ENCODE measurements around the gene ZMYND10.
"Not testable (repeated sequence)": the region's sequence is repeated elsewhere in the genome, so short reads cannot be mapped to it uniquely, and the experiment has no call there.

ZMYND10 gene

DNA sequence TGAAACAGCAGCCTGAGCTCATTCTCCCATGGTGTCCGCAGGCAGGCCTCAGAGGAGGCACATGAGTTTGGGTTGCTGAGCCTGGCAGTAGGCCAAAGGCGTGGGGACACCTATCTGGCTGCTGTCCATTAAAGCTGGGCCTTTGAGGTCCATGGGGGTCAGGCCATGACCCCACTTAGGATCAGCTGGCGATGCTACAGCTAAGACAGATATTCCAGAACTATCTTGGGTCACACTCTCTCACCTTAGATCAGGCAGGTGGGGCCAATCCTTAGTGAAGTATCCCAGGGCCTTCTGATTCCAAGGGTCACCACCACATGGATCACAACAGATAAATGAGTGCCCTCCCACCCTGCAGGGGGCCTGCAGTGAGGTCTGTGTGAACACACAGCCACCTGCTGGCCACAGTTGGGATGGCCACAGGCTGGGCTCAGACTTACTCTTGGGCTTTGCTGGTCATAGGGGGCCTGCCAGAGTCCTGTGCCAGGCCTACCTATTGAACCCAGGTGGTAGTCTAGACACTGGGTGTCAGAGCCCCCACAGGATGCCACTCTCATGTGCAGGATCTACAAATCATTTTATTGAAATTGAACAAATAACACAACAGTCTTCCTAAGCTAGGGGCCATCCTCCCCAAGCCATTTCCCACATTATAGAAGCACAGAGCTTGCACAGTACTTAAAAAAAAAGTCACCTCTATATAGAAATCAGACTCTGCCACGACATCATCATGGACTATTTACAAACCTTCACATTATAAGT is 21.0 kb downstream of the ZMYND10 start:
- peak; percentile 70 for DNase-seq

DNA sequence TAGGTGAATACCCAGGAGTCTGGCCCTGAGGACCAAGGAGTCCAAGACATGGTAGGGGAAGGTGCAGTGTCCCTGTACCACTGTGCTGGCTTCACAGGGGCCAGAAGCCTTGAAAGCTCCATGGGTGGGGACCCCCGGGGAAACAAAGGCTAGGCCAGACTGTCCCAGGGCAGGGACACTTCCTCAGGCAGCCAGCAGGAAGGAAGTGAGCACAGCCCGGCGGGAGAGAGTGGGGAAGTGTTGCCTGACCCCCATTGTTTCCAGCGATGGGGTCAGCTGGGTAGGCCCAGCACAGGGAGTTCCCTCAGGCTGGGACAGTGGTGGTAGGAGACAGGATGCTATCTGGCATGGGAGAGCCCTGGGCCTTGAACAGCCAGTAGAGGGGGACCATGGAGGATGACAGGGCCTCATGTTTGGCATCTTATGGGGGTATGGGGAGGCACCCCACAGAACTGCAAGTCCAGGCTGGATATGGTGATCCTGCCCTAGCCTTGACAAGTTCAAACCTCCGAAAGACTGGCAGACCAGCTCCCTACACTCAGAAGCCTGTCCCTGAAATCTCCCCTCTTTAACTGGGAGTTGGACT is 21.8 kb downstream of the ZMYND10 start:
- no peak for DNase-seq

DNA sequence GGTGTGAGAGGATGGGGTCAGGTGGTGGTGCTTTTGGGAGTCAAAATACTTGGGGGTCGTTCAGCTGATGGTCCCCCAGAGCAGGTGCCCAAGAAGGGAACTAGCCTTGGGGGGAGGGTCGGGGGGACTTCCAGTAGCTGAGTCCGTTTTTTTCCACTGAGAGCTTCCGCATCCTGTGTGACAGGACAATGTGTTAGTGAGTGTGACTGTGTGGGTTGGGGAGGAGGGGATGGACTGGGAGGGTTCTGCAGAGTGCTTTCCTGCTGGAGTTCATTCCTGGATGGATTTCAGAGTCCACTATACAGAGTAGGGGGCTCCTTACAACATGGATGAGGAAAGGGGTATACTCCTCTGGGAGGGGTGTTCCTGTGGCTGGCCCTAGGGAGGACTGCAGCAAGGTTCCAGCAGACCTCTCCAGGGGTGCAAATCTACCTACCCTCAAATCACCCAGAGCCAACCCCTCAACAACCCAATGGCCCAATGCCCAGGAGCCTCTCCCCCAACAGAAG is 22.4 kb downstream of the ZMYND10 start:
- no peak for DNase-seq

DNA sequence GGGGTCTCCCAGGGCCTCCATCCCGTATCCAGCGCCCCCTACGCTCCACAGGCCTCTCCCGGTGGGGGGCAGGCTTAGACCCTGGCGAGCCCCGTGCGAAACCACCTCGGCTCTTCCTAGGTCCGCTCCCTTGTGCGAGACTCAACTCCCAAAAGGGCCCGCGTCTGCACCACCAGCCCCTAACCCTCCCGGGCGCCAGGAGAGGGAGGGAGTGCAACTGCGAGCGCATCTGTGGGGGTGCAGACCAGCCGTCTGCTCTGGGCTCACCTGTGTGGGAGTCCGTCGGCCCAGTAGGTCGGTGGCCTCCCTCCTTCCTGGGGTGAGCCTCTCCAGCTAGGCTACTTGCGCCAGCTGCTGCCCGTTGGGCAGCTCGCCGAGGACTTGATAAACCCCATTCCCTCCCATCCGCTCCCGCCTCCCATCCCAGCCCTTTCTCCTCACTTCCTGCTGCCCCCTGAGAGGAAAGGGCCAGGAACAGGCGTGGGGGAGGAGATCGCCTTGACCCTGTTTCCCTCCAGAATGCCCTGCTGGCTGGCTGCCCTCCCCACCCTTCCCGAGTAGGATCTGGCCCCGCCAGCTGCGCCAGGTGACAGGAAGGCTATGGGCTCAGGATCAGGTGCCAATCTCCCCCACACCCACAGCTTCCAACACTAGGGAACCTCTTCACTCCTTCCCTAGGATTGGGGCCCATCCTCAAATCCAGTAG is 23.0 kb downstream of the ZMYND10 start, which contains the start of gene HYAL2:
TSS of gene HYAL2 (minus strand) at position 360 of the 706 bp plus-strand sequence. CDS start 2,256 bp downstream, outside the sequence.
- DNase-seq = no peak

DNA sequence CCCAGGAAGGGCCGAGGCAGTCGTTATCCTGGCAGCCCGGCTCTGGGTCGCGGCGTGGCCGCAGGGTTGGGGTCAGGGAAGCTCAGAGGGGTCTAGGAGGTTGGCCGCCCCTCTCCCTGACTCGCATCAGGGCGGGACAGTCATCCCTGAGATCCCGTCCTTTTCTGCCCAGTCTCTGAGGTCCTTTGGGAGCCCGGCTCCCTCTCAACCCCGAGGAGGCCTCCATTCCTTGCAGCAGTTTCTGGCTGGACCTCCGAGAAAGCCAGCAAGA is 23.5 kb downstream of the ZMYND10 start:
- no peak for DNase-seq

DNA sequence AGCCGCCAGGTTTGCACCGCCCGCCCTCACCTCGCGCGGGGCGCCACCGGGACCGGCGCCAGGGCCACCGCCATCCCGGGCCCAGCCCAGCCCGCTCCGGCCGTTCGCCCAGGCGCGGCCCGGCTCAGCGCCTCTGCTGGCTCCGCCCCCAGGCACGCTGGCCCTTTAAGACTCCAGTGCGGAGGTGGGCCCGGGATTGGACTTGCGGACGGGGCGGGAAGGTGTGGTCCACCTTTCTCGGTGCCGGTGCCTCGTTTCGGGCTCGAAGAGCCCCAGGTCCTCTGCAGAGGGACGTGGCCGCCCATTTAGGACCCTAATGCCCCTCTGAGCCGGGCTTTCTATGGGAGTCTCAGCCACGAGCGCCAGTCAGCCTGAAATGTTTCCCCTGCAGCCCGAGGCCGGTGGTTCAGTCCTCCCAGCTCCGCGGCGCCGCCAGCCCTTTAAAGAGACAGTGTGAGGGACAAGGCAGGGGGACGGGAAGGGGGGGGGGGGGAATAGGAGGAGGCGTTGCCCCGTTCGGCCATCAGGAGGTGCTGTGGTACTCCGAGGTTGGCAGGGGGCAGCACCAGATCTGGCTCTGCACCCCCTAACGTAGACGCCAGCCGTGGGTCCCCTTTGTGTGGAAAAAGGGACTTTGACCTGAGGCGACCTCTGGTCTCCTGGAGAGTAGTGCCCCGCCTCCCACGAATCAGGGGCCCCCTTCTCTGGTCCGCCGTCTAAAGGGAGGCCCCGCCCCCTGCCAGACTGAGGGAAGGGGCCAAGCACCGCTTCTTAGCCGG is 24.0 kb downstream of the ZMYND10 start:
- peak; percentile 86 for DNase-seq

DNA sequence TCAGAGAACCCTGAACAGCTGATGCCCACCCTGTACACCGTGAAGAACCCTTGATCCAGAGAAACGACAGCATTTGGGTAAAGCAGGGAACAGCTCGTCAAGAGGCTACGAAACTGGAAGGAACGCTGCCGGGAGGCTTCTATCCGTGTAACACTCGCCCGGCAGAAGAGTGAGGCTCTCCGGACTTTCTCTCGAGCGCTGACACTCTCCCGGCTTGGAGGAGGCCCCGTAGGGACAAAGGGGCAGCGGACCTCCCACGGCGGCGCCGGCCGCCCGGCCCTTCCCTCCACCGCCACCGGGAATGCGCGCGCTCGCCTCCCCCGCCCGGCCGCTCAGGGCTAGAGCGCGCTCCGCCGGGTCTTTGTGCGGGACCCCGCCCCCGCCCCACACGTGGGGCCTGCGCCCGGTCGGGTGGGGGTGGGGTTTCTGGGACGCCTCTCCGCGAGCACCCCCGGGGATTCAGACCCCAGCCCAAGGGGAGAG is 24.6 kb downstream of the ZMYND10 start:
- DNase-seq = no peak

DNA sequence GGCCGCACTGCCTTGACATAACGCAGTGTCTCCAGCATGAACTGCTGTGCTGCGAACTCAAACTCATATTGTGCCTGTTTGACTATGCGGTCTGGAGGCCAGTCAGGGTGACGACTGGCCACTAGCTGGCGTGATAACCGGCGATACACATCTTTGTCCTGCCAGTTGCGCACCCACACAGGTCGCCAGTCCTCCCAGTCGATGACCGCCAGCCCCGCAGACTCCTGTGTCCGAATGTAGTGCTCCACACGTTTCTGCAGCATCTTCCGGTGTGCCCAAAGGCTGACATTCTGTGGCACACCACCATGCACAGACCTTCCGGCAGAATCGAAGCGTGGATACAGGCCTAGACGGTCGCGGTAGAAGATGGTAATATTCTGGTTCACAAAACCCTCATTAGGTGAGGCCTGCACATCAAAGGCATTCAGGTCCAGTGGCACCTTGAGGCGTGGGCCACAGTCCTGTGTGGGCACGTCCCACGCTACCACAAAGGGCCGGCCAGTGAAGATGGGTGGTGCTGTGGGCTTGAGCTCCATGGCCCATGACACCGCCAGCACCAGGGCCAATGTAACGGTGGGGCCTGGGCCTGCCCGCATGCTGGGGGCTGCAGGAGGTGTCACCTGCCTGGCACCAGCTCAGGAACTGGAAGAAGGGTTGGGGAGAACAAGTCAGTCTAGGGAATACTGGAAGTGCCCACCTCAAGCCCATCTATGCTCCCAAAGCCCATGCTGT is 25.5 kb downstream of the ZMYND10 start:
- no peak for DNase-seq

DNA sequence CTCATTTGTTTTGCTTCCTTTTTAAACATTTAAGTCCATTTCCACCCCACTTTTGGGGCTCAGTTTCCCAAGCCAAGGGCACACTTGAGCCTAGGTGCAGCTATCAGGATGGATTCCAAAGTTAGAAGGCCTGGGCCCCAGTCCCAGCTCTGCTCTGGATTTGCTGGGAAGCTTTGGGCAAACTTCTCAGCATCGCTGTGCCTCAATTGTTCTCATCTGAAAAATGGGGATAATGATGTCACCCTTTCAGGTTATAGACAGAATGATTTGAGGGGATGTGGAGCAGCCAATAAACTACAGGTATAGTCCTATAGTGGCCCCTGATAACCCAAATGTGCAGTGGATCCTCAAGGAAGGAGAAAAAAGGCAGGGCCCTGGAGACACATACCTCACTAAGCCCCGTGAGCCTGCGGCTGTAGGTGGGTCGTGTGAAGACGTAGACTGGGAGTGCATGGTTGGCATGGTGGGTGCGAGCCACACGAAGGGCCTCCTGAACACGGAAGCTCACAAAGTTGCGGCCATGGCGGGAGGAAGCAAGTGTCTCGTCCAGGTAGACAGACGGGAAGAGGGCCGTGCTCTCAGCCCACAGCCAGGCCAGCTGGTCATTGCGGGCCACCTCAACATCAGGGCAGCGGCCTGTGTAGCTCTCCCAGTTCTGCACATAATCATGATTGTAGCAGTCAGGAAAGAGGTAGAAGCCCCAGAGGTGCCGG is 26.2 kb downstream of the ZMYND10 start:
- no peak for DNase-seq

DNA sequence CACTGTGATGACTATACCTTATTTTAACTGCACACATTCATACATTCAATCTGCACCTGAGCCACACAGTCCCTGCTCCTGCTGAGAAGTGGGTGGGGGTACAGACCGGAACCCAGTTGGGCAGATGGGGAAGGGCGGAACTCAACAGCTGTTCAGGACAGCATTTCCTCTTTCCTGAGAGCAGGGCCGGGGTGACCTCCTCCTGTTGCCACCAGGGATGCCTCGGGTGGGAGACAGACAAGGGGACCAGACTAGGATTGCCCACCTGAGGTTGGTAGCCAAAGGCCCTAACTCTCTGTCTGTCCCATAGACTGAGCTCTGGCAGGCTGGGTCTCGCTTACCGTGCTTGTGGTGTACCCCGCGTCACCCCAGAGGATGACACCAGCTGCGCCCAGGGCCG is 26.9 kb downstream of the ZMYND10 start:
- DNase-seq = no peak

DNA sequence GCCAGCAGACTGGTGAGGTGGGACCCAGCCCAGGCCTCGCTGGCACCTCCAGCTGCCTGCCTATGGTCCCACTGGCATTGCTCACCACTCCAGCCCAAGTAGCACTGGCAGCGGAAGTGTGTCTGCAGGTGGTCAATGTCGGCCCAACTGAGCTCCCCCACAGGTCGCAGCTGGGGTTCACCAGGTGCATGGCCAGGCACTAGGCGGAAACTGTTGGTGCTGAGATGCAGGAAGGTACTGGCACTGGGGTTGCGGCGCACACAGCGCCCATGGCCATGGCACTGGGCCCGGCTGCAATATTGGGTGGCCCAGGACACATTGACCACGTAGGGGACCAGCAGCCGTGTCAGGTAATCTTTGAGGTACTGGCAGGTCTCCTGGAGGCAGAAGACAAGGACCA is 27.4 kb downstream of the ZMYND10 start:
- no peak for DNase-seq

DNA sequence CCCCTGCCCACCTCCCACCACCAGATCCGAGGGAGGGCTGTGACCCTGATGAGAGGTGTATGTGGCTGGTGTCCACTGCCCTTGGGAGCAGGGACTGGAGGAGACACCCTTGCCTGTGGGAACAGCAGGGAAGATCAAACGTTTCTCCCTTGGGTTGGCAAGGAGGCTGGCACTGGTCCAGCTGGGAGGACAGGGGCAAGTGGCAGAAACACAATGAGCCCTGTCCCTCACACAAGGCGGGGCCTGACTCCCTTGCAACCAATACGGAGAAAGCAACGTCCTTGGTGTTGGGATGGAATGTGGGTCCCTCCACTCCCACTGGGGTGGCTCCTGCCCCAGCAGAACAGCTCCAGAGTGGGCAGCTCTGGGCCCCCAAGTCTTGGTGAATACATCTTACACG is 28.2 kb downstream of the ZMYND10 start:
- no peak for DNase-seq

DNA sequence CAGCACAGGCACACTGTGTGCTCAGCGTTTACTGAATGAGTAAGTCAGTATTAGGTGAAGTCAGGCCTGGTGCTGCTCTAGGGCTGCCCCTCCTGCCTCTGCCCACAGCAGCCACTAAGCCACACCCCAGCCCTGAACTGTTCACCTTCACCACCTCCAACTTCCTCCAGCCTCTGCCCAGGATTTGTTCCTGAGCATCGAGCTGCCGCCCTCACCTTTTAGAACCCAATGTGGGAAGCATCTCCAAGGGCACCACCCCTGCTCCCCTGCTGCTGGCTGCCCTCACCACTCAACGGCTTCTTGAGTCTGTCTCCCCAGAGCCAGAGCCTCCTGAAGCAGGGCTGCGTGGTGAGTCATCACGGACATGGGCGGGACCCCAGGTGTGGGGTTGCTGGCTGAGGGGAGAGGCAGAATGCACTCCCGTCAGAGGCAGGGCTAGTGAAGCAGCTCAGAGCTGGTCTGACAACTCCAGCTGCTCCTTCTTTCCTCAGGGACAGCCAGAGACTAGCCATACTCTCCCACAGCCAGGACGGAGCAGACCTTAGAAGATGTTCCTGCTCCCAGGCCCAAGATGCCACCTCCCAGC is 28.8 kb downstream of the ZMYND10 start:
- peak; percentile 80 for DNase-seq

DNA sequence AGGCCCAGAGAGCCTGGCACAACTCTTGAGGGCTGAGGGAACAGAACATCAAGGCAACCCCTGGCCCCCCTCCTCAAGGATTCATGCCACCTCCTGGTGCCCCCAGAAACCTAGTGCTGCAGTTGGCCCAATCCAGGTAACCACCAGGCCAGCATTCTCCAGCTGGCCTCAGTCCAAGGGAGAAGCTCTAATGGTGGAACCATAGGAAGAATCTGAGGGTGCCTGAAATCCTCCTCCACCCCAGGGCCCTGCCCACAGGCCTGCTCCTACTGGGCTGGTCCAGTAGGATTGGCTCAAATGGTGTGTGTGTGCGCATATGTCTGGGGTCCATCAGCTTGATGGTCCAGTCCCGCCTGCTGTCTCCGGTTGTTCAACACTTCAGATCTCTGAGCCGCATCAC is 30.7 kb downstream of the ZMYND10 start:
- no peak for DNase-seq

DNA sequence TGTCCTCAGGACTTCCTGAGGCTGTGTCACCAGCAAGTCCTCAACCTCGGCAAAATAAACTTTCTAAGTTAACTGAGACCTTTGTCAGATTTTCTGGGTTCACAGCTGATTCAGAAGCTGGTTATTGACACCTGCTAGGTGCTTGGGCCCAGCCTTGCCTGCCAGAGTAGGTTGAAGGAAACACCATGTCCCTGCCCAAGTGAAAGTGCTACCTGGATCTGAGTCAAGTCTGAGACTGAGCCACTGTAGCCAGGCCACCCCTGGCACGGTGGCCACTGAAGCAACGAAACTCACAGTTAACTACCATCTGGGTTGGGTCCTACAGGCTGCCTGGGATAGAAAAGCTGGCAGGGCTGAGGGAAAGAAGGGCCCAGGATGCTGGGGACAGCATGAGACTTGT is 31.2 kb downstream of the ZMYND10 start:
- no peak for DNase-seq

DNA sequence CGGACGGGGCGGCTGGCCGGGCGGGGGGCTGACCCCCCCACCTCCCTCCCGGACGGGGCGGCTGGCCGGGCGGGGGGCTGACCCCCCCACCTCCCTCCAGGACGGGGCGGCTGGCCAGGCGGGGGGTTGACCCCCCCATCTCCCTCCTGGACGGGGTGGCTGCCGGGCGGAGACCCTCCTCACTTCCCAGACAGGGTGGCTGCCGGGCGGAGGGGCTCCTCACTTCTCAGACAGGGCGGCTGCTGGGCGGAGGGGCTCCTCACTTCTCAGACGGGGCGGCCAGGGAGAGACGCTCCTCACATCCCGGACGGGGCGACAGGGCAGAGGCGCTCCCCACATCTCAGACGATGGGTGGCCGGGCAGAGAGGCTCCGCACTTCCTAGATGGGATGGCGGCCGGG is 33.5 kb downstream of the ZMYND10 start:
- DNase-seq = not testable (repeated sequence)

DNA sequence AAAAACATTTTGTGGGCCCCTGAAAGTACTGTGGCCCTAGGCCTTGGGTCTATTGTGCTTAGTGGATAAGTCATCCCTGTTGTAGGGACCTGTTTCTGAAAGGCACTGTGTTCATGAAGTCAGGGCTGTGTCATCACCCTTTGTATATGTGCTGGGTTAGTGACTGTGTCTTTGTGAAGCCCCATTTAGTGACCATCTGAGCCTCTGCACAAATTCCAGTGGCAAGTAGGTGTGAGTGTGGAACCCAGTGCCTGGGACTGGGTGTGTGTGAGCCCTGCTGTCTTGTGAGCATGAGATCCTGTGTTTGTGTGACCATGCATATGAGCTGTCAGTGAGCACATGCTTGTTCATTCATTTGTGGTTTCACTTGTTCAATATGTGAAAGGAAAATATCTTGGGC is 40.9 kb downstream of the ZMYND10 start:
- no peak for DNase-seq

DNA sequence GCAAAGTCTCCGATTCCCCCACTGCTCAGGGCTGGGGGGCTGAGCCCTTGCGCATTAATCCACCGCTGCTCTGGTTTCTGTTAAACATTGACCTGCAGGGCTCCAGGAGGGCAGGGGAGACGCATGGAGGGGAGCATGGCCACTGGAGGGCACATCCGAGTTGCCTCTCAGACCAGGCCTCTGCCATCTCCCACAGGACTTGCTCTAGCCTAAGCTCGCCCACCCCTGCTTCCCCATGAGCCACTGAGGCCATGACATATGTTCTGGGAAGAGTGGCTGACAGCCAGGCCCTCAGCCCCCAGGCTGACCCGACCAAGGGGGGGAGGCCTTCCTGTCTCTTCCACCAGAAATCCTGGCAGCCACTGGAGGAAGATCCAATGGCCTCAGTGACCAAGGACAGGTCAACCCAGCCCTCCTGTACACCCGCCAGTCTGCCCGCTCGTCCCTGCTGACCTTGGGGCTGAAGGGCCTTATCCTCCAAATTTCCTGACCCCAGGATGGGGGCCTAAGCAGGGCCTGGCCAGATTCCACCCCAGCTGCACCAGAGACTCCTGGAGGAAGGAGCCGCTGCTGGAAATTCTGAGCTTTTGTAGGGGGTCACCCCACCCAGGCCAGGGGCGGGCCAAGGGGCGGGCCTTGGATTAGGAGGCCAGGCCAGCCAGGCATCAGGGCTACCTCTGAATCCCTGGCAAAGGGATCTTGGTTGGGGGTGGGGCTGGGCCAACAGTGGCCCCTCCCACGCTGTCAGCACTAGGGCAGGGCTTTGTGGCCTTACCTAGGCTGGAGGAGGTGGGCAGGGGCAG is 42.3 kb downstream of the ZMYND10 start, which contains the start of gene HYAL1:
TSS of gene HYAL1 (minus strand) at position 562 of the 803 bp plus-strand sequence. CDS start 618 bp downstream, outside the sequence.
- DNase-seq = no peak

DNA sequence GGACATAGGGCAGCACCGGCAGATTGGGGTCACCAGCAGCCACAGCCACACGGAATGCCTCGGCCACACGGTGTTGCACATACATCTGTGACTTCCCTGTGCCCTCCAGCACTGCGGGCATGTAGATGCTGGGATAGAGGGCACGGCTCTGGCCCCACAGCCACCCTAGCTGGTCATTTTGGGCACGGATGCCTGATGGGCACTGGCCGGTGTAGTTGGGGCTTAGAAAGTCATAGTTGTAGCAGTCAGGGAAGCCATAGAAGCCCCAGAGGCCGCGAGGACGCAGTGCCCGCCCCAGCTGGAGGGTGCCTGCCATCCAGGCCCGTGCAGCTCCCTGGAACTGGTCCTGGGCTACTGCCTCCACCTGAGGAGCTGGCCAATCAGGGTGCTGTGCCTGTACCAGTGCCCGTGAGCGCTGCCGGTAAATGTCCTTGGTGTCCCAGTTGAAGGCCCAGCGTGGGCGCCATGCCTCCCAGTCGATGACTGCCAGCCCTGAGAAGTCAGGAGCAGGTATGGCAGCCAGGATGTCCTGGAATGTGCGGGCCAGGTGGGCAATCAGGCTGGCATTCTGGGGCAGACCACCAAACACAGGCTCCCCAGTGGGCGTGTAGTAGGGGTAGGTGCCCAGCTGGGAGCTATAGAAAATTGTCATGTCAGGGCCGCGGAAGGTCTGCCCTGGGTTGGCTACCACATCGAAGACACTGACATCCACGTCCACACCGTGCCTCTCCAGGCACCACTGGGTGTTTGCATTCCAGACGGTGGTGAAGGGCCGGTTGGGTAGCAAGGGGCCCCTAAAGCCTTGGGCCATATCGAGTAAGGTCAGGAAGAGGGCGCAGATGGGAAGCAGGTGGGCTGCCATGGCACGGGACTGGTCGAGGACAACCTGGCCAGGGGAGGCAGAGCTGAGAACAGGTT is 43.2 kb downstream of the ZMYND10 start:
- no peak for DNase-seq

Measured in CD4-positive, alpha-beta T cell treated with Interleukin-12 subunit alpha and Interleukin-12 subunit beta, for 1 hour (primary cell).